GM12878 (cell line): Measurements from ENCODE around the gene MAGI1. TPM values are rescaled to one million over a fixed set of nuclear protein-coding genes. Genes with fewer than 3 reads are reported as not detected.

ENCODE experiments used
- ATAC-seq: fragments of 200-7000 bp; cut with Tn5 transposase; 3 replicates; pipeline ENCODE4 v1.9.1; 2020; ENCODE audit warnings: mild to moderate bottlenecking, moderate library complexity
- BruUV-seq: library from RNA; stranded (reverse); fragments of 400-500 nt; replicated peaks from 2 replicates; lab custom pipeline; 2021; lab: Mats Ljungman, UMichigan
- CTCF ChIA-PET: fragments of 300-600 bp; sonication (Branson Sonifier 250); formaldehyde crosslinking; extraction: SDS; loops from one replicate; lab custom pipeline; 2021; ENCODE audit warnings: inconsistent platforms; lab: Yijun Ruan, JAX
- POLR2A ChIA-PET: fragments of 350-600 bp; formaldehyde crosslinking; extraction: SDS; loops from one replicate; lab custom pipeline; 2021; ENCODE audit warnings: inconsistent platforms; lab: Charles Lee
- RAD21 ChIA-PET: fragments of 300-600 bp; sonication (Branson Sonifier 250); formaldehyde crosslinking; loops from one replicate; lab custom pipeline; 2023; ENCODE audit warnings: antibody characterized with exemption; ENCODE audit not compliant: unreplicated experiment; lab: Charles Lee
- SMC1A ChIA-PET: fragments of 300-600 bp; sonication (Branson Sonifier 250); formaldehyde crosslinking; loops from one replicate; lab custom pipeline; 2023; ENCODE audit not compliant: unreplicated experiment, uncharacterized antibody; lab: Charles Lee
- DNase-seq: peaks from one replicate; pipeline ENCODE4 v3.0.0-alpha.2; 2011; ENCODE audit warnings: low read depth, low spot score
- FAIRE-seq: peaks from 3 replicates; lab custom pipeline; 2011; peaks lifted over from hg19 to GRCh38; lab: Jason Lieb, UNC
- H2AFZ ChIP-seq: 2 replicates; pipeline ENCODE4 v1.6.0; 2011; ENCODE audit warnings: low read depth, low read length, control low read depth; ENCODE audit not compliant: control insufficient read depth
- H3K27ac ChIP-seq: 2 replicates; pipeline ENCODE4 v1.5.1; 2011; ENCODE audit warnings: control low read depth; ENCODE audit not compliant: control insufficient read depth, insufficient read depth
- H3K27me3 ChIP-seq, 2 experiments: replicated peaks in 1 of 2; 2 replicates each; pipeline versions ENCODE4 v1.6.0 to v1.6.1; 2011; ENCODE audit warnings: low read length in 1 of 2; ENCODE audit not compliant: control insufficient read depth in 2 of 2, insufficient read depth in 2 of 2
- H3K36me3 ChIP-seq, 2 experiments: 2 replicates each; pipeline ENCODE4 v1.5.1; 2011; ENCODE audit warnings: low read length in 1 of 2; ENCODE audit not compliant: control insufficient read depth in 2 of 2, insufficient read depth in 2 of 2
- H3K4me1 ChIP-seq: 2 replicates; pipeline ENCODE4 v1.6.1; 2011; ENCODE audit warnings: mild to moderate bottlenecking, low read length, moderate library complexity, mixed read lengths; ENCODE audit not compliant: control insufficient read depth, insufficient read depth
- H3K4me2 ChIP-seq: 2 replicates; pipeline ENCODE4 v1.6.0; 2011; ENCODE audit warnings: control low read depth; ENCODE audit not compliant: control insufficient read depth, insufficient read depth
- H3K4me3 ChIP-seq: fragments of 200-600 bp; sonication (generic); 2 replicates; pipeline ENCODE4 v1.5.1; 2016
- H3K79me2 ChIP-seq: 2 replicates; pipeline ENCODE4 v1.6.0; 2011; ENCODE audit warnings: low read length; ENCODE audit not compliant: control insufficient read depth, insufficient read depth
- H3K9ac ChIP-seq: 2 replicates; pipeline ENCODE4 v1.8.0; 2011; ENCODE audit warnings: low read length, control low read depth, mixed read lengths; ENCODE audit not compliant: control insufficient read depth, insufficient read depth
- H3K9me3 ChIP-seq: replicated peaks from 3 replicates; pipeline ENCODE4 v1.5.1; 2011; ENCODE audit warnings: mild to moderate bottlenecking, low read length; ENCODE audit not compliant: control insufficient read depth, insufficient read depth
- H4K20me1 ChIP-seq: 2 replicates; pipeline ENCODE4 v1.6.0; 2011; ENCODE audit not compliant: control insufficient read depth, insufficient read depth
- BACH1 ChIP-seq: fragments of 450-650 bp; IDR thresholded peaks from 2 replicates; pipeline ENCODE4 v1.6.1; 2017; ENCODE audit warnings: mild to moderate bottlenecking, borderline replicate concordance
- BCL11A ChIP-seq: IDR thresholded peaks from 2 replicates; pipeline ENCODE4 v1.6.1; 2011; ENCODE audit warnings: low read depth, low read length
- BRCA1 ChIP-seq: IDR thresholded peaks from 2 replicates; pipeline ENCODE4 v1.6.1; 2011; ENCODE audit warnings: low read depth, low read length, improper control_type of control experiment
- CREB1 ChIP-seq: IDR thresholded peaks from 2 replicates; pipeline ENCODE4 v1.6.1; 2012; ENCODE audit warnings: low read depth, mild to moderate bottlenecking, inconsistent platforms
- E2F8 ChIP-seq: fragments of 450-650 bp; IDR thresholded peaks from 2 replicates; pipeline ENCODE4 v1.6.1; 2018; ENCODE audit warnings: mild to moderate bottlenecking, low read depth, moderate library complexity; ENCODE audit not compliant: partially characterized antibody
- HCFC1 ChIP-seq: fragments of 150-350 bp; IDR thresholded peaks from 2 replicates; pipeline ENCODE4 v1.6.1; 2014; ENCODE audit warnings: low read length
- IRF4 ChIP-seq: IDR thresholded peaks from 2 replicates; pipeline ENCODE4 v1.6.1; 2011; ENCODE audit warnings: low read depth, low read length
- MAX ChIP-seq: IDR thresholded peaks from 2 replicates; pipeline ENCODE4 v1.6.1; 2012; ENCODE audit warnings: low read depth, low read length, improper control_type of control experiment
- MTA2 ChIP-seq: fragments of 450-650 bp; IDR thresholded peaks from 2 replicates; pipeline ENCODE4 v1.6.1; 2016; ENCODE audit warnings: low read depth, mild to moderate bottlenecking, moderate library complexity
- NFYA ChIP-seq: IDR thresholded peaks from 2 replicates; pipeline ENCODE4 v1.6.1; 2011; ENCODE audit warnings: low read depth, mild to moderate bottlenecking, low read length, improper control_type of control experiment, borderline replicate concordance
- RBBP5 ChIP-seq: fragments of 200-600 bp; sonication (generic); conservative IDR thresholded peaks from 2 replicates; pipeline ENCODE4 v1.6.1; 2016
- RELA ChIP-seq: fragments of 450-650 bp; IDR thresholded peaks from 2 replicates; pipeline ENCODE4 v1.8.0; 2014; ENCODE audit warnings: borderline replicate concordance; ENCODE audit not compliant: partially characterized antibody
- SMAD5 ChIP-seq: IDR thresholded peaks from 2 replicates; pipeline ENCODE4 v1.6.1; 2016; ENCODE audit warnings: antibody characterized with exemption, low read depth
- SP1 ChIP-seq: IDR thresholded peaks from one replicate; pipeline ENCODE4 v1.6.1; 2011; ENCODE audit warnings: low read depth, low read length
- SREBF2 ChIP-seq: IDR thresholded peaks from 2 replicates; pipeline ENCODE4 v1.6.1; 2012; ENCODE audit warnings: mild to moderate bottlenecking, low read length
- SUPT20H ChIP-seq: IDR thresholded peaks from 2 replicates; pipeline ENCODE4 v1.6.1; 2011; ENCODE audit warnings: low read depth, mild to moderate bottlenecking, low read length, moderate library complexity, borderline replicate concordance; ENCODE audit not compliant: control insufficient read depth
- TBL1XR1 ChIP-seq: IDR thresholded peaks from 2 replicates; pipeline ENCODE4 v1.6.1; 2012; ENCODE audit warnings: low read depth, low read length, improper control_type of control experiment
- ZZZ3 ChIP-seq: IDR thresholded peaks from 2 replicates; pipeline ENCODE4 v1.6.1; 2011; ENCODE audit warnings: low read depth; ENCODE audit not compliant: control insufficient read depth, insufficient read length
- WGBS: methylation state at CpG from one replicate; pipeline ENCODE4 v1.1.6; 2016; ENCODE audit warnings: low lambda C conversion rate; ENCODE audit not compliant: insufficient replicate concordance, insufficient coverage; ENCODE audit errors: missing lambda C conversion rate; 5-methylcytosine and 5-hydroxymethylcytosine counted together
- in situ Hi-C: fragments of 300-500 bp; cut with MboI; formaldehyde crosslinking; loops from 9 replicates; pipeline ENCODE4 v1.14.3; 2018; ENCODE audit warnings: mixed read lengths
- intact Hi-C: fragments of 100-400 bp; cut with micrococcal nuclease; formaldehyde crosslinking; loops from one replicate; pipeline ENCODE4 v1.14.2; 2022; ENCODE audit not compliant: unreplicated experiment
- polyA plus RNA-seq, 11 experiments: library from polyadenylated mRNA; depleted of rRNA in 4 of 11; unstranded in 6 of 11; stranded (reverse) in 5 of 11; fragments of >200 nt; fragmentation: Nextera tagmentation in 4 of 11; fragmentation: Illumina TruSeq in 1 of 11; extraction: Ambion mirVana in 4 of 11; extraction: Trizol in 1 of 11; gene quantifications; 1 replicate in 1 of 11; 2 replicates in 10 of 11; pipeline versions ENCODE4 v1.2.1 to v1.2.3, GENCODE V29; 2011 to 2016; ENCODE audit warnings: inconsistent platforms in 2 of 11, missing spikeins in 2 of 11, low read depth in 1 of 11
- total RNA-seq, 4 experiments: library from RNA; depleted of rRNA in 3 of 4; stranded (reverse); fragments of >200 nt in 3 of 4; fragmentation: Illumina TruSeq in 1 of 4; extraction: Trizol in 1 of 4; gene quantifications; 2 replicates each; pipeline versions ENCODE4 v1.2.1 to v1.2.3, GENCODE V29; 2013 to 2021
- TF ChIP-seq, protein P1 (sequence below): IDR thresholded peaks from 2 replicates; pipeline ENCODE4 v1.6.1; 2011; ENCODE audit warnings: low read depth, mild to moderate bottlenecking, low read length, moderate library complexity, borderline replicate concordance; ENCODE audit errors: extremely low read depth

Gene MAGI1
- total and polyA plus RNA-seq, 10 of the 15 experiments (the other 5 are each of a cell fraction or from before 2014, with no cell fraction given) = 0.02 to 3.3 (median 0.29) TPM; not detected in 1

- Histone ChIP-seq H3K36me3 (no peaks in the 10 kb centered on the region), H3K4me1 (no peaks in the 10 kb centered on the region), H3K9ac (no peak overlapping the region), H3K27ac (no peak overlapping the region), H2AFZ (no peak overlapping the region), H4K20me1 (no peaks in the 10 kb centered on the region), H3K27me3 (no peaks in the 10 kb centered on the region), H3K79me2 (no peaks in the 10 kb centered on the region), H3K4me2 (no peak overlapping the region), H3K4me3 (no peak overlapping the region), H3K9me3 (no peaks in the 10 kb centered on the region)
- 0% methylated on average over 1 of the region's 1 CpG for WGBS
- in situ Hi-C loops (no loop called here), intact Hi-C loops (no loop called here)
- DNase-seq (no peak), ATAC-seq (no peak), FAIRE-seq (no peak)
- no peak for TF ChIP-seq TBL1XR1
- no peak for TF ChIP-seq BRCA1
- no peak for TF ChIP-seq CREB1
- TF ChIP-seq SP1 = no peak
- TF ChIP-seq E2F8 = no peak
- TF ChIP-seq NFYA = no peak
- TF ChIP-seq SUPT20H = no peak
- no peak for TF ChIP-seq ZZZ3
- TF ChIP-seq SREBF2 = no peak
- TF ChIP-seq MAX = no peak
- TF ChIP-seq RBBP5 = no peak
- TF ChIP-seq HCFC1 = no peak
- no peak for TF ChIP-seq BCL11A
- no peak for TF ChIP-seq RELA
- TF ChIP-seq SMAD5 = no peak
- no peak for TF ChIP-seq IRF4
- TF ChIP-seq BACH1 = no peak
- TF ChIP-seq, protein P1, sequence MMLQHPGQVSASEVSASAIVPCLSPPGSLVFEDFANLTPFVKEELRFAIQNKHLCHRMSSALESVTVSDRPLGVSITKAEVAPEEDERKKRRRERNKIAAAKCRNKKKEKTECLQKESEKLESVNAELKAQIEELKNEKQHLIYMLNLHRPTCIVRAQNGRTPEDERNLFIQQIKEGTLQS = no peak
- no peak for TF ChIP-seq MTA2
- ChIA-PET POLR2A (no interaction called here), SMC1A (no interaction called here), RAD21 (no interaction called here), CTCF (interaction anchor here (0.6 kb wide), 1 partner anchor 8 kb away, joined by 4 read pairs; no protein-coding TSS in a partner anchor)
- no TSS peak for BruUV-seq
Measured at GRCh38 chr3:65531499-65531898, 507.2 kb downstream of the MAGI1 start.
